IPS DF 6.9 (cell line): Measurements from ENCODE around the gene ESRP2.
A peak's percentile ranks its signal among the peaks of the same experiment; 100 is the strongest.

Experiments used
- DNase-seq: peaks from one replicate; pipeline ENCODE4 v3.0.0-alpha.2; 2013; ENCODE audit warnings: low read depth, low spot score
- H3K27ac ChIP-seq: one replicate; pipeline ENCODE4 v1.5.1; 2013; ENCODE audit warnings: low read length, control low read depth
- H3K27me3 ChIP-seq: 2 replicates; pipeline ENCODE4 v1.6.1; 2013; ENCODE audit warnings: mild to moderate bottlenecking, low read length; ENCODE audit not compliant: control insufficient read depth, insufficient read depth
- H3K36me3 ChIP-seq: 2 replicates; pipeline ENCODE4 v1.6.1; 2013; ENCODE audit warnings: low read length; ENCODE audit not compliant: control insufficient read depth, insufficient read depth
- H3K4me1 ChIP-seq: 2 replicates; pipeline ENCODE4 v1.6.1; 2013; ENCODE audit warnings: low read length; ENCODE audit not compliant: control insufficient read depth, insufficient read depth
- H3K4me3 ChIP-seq: 2 replicates; pipeline ENCODE4 v1.5.1; 2013; ENCODE audit warnings: mild to moderate bottlenecking, low read length
- H3K9me3 ChIP-seq: 2 replicates; pipeline ENCODE4 v1.6.1; 2013; ENCODE audit warnings: low read length, inconsistent platforms; ENCODE audit not compliant: control insufficient read depth, insufficient read depth
- WGBS: extraction: QIAGEN DNeasy Blood & Tissue Kit; methylation state at CpG from one replicate; pipeline ENCODE4 v1.1.7; 2013; ENCODE audit warnings: mixed read lengths, missing lambda C conversion rate; ENCODE audit not compliant: insufficient read length, insufficient coverage; 5-methylcytosine and 5-hydroxymethylcytosine counted together

ESRP2 gene

GRCh38 chr16:68235887-68236136, at the start of gene ESRP2:
Gene ESRP2 (minus strand): TSS chr16:68236127. CDS start chr16:68236045, 82 bp downstream.
- Histone ChIP-seq H3K36me3 (peaks cover 21% of the 10 kb centered on the region), H3K4me3 (peak within 1 kb of the TSS; percentile 77), H3K27ac (peak within 1 kb of the TSS; percentile 7), H3K4me1 (peaks cover 6% of the 10 kb centered on the region), H3K27me3 (no peaks in the 10 kb centered on the region), H3K9me3 (no peaks in the 10 kb centered on the region)
- no CpG with 5 or more reads among the region's 36 CpGs for WGBS
- DNase-seq: no peak

GRCh38 chr16:68285683-68286082, 49.8 kb upstream of the ESRP2 start:
- Histone ChIP-seq H3K27ac (no peak overlapping the region), H3K36me3 (0 out of 2 replicates have a peak, but pooled peaks cover 7% of the 10 kb centered on the region), H3K4me1 (no peaks in the 10 kb centered on the region), H3K4me3 (no peak overlapping the region), H3K27me3 (no peaks in the 10 kb centered on the region), H3K9me3 (no peaks in the 10 kb centered on the region)
- no CpG with 5 or more reads among the region's 3 CpGs for WGBS
- no peak for DNase-seq

GRCh38 chr16:68284847-68285246, 48.9 kb upstream of the ESRP2 start:
- H3K4me3 ChIP-seq: no peak overlapping the region
- 0 out of 2 replicates have a peak, but pooled peaks cover 2% of the 10 kb centered on the region for H3K36me3 ChIP-seq
- H3K9me3 ChIP-seq: no peaks in the 10 kb centered on the region
- H3K27me3 ChIP-seq: no peaks in the 10 kb centered on the region
- no peak overlapping the region for H3K27ac ChIP-seq
- no CpG with 5 or more reads among the region's 5 CpGs for WGBS
- no peaks in the 10 kb centered on the region for H3K4me1 ChIP-seq
- no peak for DNase-seq

GRCh38 chr16:68283801-68284598, 48.1 kb upstream of the ESRP2 start:
- no peak overlapping the region for H3K4me3 ChIP-seq
- H3K4me1 ChIP-seq: no peaks in the 10 kb centered on the region
- no CpG with 5 or more reads among the region's 9 CpGs for WGBS
- DNase-seq: no peak
- H3K9me3 ChIP-seq: no peaks in the 10 kb centered on the region
- H3K36me3 ChIP-seq: 0 out of 2 replicates have a peak, but pooled peaks cover 2% of the 10 kb centered on the region
- no peak overlapping the region for H3K27ac ChIP-seq
- H3K27me3 ChIP-seq: no peaks in the 10 kb centered on the region

- no CpG with 5 or more reads among the region's 5 CpGs for WGBS
- no peak overlapping the region for H3K27ac ChIP-seq
Observed at GRCh38 chr16:68283346-68283745, 47.4 kb upstream of the ESRP2 start.

GRCh38 chr16:68282064-68282452, 46.1 kb upstream of the ESRP2 start:
- Histone ChIP-seq H3K27ac (no peak overlapping the region), H3K36me3 (no peaks in the 10 kb centered on the region), H3K27me3 (no peaks in the 10 kb centered on the region), H3K4me3 (no peak overlapping the region), H3K9me3 (no peaks in the 10 kb centered on the region), H3K4me1 (no peaks in the 10 kb centered on the region)
- no CpG with 5 or more reads among the region's 4 CpGs for WGBS
- DNase-seq: no peak

More at GRCh38 chr16:68283346-68283745, 47.4 kb upstream of the ESRP2 start:
- H3K4me1 ChIP-seq: no peaks in the 10 kb centered on the region
- DNase-seq: no peak
- 0 out of 2 replicates have a peak, but pooled peaks cover 2% of the 10 kb centered on the region for H3K36me3 ChIP-seq
- no peaks in the 10 kb centered on the region for H3K9me3 ChIP-seq
- no peaks in the 10 kb centered on the region for H3K27me3 ChIP-seq
- H3K4me3 ChIP-seq: no peak overlapping the region

- H3K4me3 ChIP-seq: no peak overlapping the region
- H3K27ac ChIP-seq: no peak overlapping the region
- H3K27me3 ChIP-seq: no peaks in the 10 kb centered on the region
- WGBS: no CpG with 5 or more reads among the region's 4 CpGs
- H3K4me1 ChIP-seq: no peaks in the 10 kb centered on the region
- no peak for DNase-seq
- H3K36me3 ChIP-seq: no peaks in the 10 kb centered on the region
- no peaks in the 10 kb centered on the region for H3K9me3 ChIP-seq
Observed at GRCh38 chr16:68281368-68282063, 45.6 kb upstream of the ESRP2 start.

- H3K36me3 ChIP-seq: no peaks in the 10 kb centered on the region
- DNase-seq: no peak
- WGBS: no CpG with 5 or more reads among the region's 13 CpGs
- no peaks in the 10 kb centered on the region for H3K4me1 ChIP-seq
- no peak overlapping the region for H3K27ac ChIP-seq
- no peak overlapping the region for H3K4me3 ChIP-seq
- no peaks in the 10 kb centered on the region for H3K27me3 ChIP-seq
- H3K9me3 ChIP-seq: no peaks in the 10 kb centered on the region
Observed at GRCh38 chr16:68279726-68280558, 44.0 kb upstream of the ESRP2 start.

- Histone ChIP-seq H3K4me1 (no peaks in the 10 kb centered on the region), H3K4me3 (no peak overlapping the region), H3K9me3 (no peaks in the 10 kb centered on the region), H3K27ac (no peak overlapping the region), H3K27me3 (no peaks in the 10 kb centered on the region), H3K36me3 (no peaks in the 10 kb centered on the region)
- no CpG with 5 or more reads among the region's 3 CpGs for WGBS
- DNase-seq: no peak
Observed at GRCh38 chr16:68276223-68276622, 40.3 kb upstream of the ESRP2 start.

- no CpG with 5 or more reads among the region's 4 CpGs for WGBS
- no peak overlapping the region for H3K27ac ChIP-seq
- H3K4me3 ChIP-seq: no peak overlapping the region
Observed at GRCh38 chr16:68275611-68276191, 39.8 kb upstream of the ESRP2 start.

More at GRCh38 chr16:68275611-68276191, 39.8 kb upstream of the ESRP2 start:
- no peaks in the 10 kb centered on the region for H3K4me1 ChIP-seq
- no peaks in the 10 kb centered on the region for H3K36me3 ChIP-seq
- H3K27me3 ChIP-seq: no peaks in the 10 kb centered on the region
- no peaks in the 10 kb centered on the region for H3K9me3 ChIP-seq
- no peak for DNase-seq
